WERI-Rb-1 (cell line): ENCODE measurements around the gene RPS6KA6.

Experiments
- DNase-seq: peaks from one replicate; pipeline ENCODE4 v3.0.0-alpha.2; 2020
- H3K27ac ChIP-seq: fragments of 250-450 bp; sonication (Bioruptor Pico); 2 replicates; pipeline ENCODE4 v1.5.1; 2020; ENCODE audit warnings: mild to moderate bottlenecking, moderate library complexity
- H3K27me3 ChIP-seq: fragments of 250-450 bp; sonication (Bioruptor Pico); 2 replicates; pipeline ENCODE4 v1.5.1; 2021; ENCODE audit warnings: mild to moderate bottlenecking, low read depth, moderate library complexity; ENCODE audit not compliant: insufficient read depth, severe bottlenecking
- H3K36me3 ChIP-seq: fragments of 250-450 bp; sonication (Bioruptor Pico); 2 replicates; pipeline ENCODE4 v1.5.1; 2020; ENCODE audit warnings: mild to moderate bottlenecking, moderate library complexity
- H3K4me3 ChIP-seq: 2 replicates; pipeline ENCODE4 v1.5.1; 2011; ENCODE audit warnings: low read depth, mild to moderate bottlenecking, control low read depth, low read length
- H3K9me3 ChIP-seq: fragments of 250-450 bp; sonication (Bioruptor Pico); 2 replicates; pipeline ENCODE4 v1.5.1; 2021; ENCODE audit warnings: mild to moderate bottlenecking, moderate library complexity; ENCODE audit not compliant: severe bottlenecking
- CTCF ChIP-seq: IDR thresholded peaks from 2 replicates; pipeline ENCODE4 v1.5.1; 2011; ENCODE audit warnings: low read depth, mild to moderate bottlenecking, control low read depth, inconsistent platforms, low read length

The RPS6KA6 gene

GRCh38 chrX:84187533-84188319, at the start of gene RPS6KA6:
TSS of gene RPS6KA6 (minus strand) at chrX:84188199. CDS start at chrX:84187899, 300 bp downstream.
- DNase-seq = peak; percentile 22
- Histone ChIP-seq H3K27me3 (peaks cover 5% of the 10 kb centered on the region), H3K9me3 (no peaks in the 10 kb centered on the region), H3K36me3 (no peaks in the 10 kb centered on the region), H3K27ac (no peak within 1 kb of the TSS), H3K4me3 (peak within 1 kb of the TSS; percentile 56)
- no peak for TF ChIP-seq CTCF

- DNase-seq = no peak
- Histone ChIP-seq H3K4me3 (no peak overlapping the region), H3K9me3 (no peaks in the 10 kb centered on the region), H3K36me3 (no peaks in the 10 kb centered on the region), H3K27ac (no peak overlapping the region), H3K27me3 (peaks cover 7% of the 10 kb centered on the region)
- no peak for TF ChIP-seq CTCF
Measured at GRCh38 chrX:84224741-84225140, 36.7 kb upstream of the RPS6KA6 start.

GRCh38 chrX:84223261-84223660, 35.3 kb upstream of the RPS6KA6 start:
- no peaks in the 10 kb centered on the region for H3K9me3 ChIP-seq
- no peak for DNase-seq
- no peaks in the 10 kb centered on the region for H3K36me3 ChIP-seq
- H3K4me3 ChIP-seq = no peak overlapping the region
- H3K27me3 ChIP-seq = peaks cover 7% of the 10 kb centered on the region
- H3K27ac ChIP-seq = no peak overlapping the region
- TF ChIP-seq CTCF = no peak

- Histone ChIP-seq H3K9me3 (no peaks in the 10 kb centered on the region), H3K27ac (no peak overlapping the region), H3K27me3 (peaks cover 7% of the 10 kb centered on the region), H3K4me3 (no peak overlapping the region), H3K36me3 (no peaks in the 10 kb centered on the region)
- no peak for DNase-seq
- no peak for TF ChIP-seq CTCF
Measured at GRCh38 chrX:84221181-84221580, 33.2 kb upstream of the RPS6KA6 start.

- no peak for DNase-seq
- Histone ChIP-seq H3K9me3 (no peaks in the 10 kb centered on the region), H3K27me3 (no peaks in the 10 kb centered on the region), H3K4me3 (no peak overlapping the region), H3K36me3 (no peaks in the 10 kb centered on the region), H3K27ac (no peak overlapping the region)
- no peak for TF ChIP-seq CTCF
Measured at GRCh38 chrX:84219551-84219950, 31.6 kb upstream of the RPS6KA6 start.

GRCh38 chrX:84218726-84219125, 30.7 kb upstream of the RPS6KA6 start:
- H3K36me3 ChIP-seq = no peaks in the 10 kb centered on the region
- H3K27ac ChIP-seq = no peak overlapping the region
- no peaks in the 10 kb centered on the region for H3K9me3 ChIP-seq
- no peak for TF ChIP-seq CTCF
- no peak overlapping the region for H3K4me3 ChIP-seq
- DNase-seq = no peak
- H3K27me3 ChIP-seq = no peaks in the 10 kb centered on the region
